ENCODE measurements around the gene SAMD9. TPM values are rescaled to one million over a fixed set of nuclear protein-coding genes. Genes with fewer than 3 reads are reported as not detected.
"Not testable (repeated sequence)": the region's sequence is repeated elsewhere in the genome, so short reads cannot be mapped to it uniquely, and the experiment has no call there.

The SAMD9 gene
- total RNA-seq, 2 experiments from 2014 or later: 16.8 to 17.1 TPM

- Mint-ChIP-seq H3K27me3 (peaks cover 22% of the 10 kb centered on the region), H3K36me3 (no peaks in the 10 kb centered on the region)
Measured at GRCh38 chr7:93060865-93061264, 56.9 kb downstream of the SAMD9 start.

GRCh38 chr7:93060025-93060424 lies 57.8 kb downstream of the SAMD9 start:
- Mint-ChIP-seq H3K9me3 (no peaks in the 10 kb centered on the region), H3K27ac (no peak overlapping the region), H3K4me1 (no peaks in the 10 kb centered on the region), H3K4me3 (no peak overlapping the region), H3K36me3 (no peaks in the 10 kb centered on the region), H3K27me3 (peaks cover 22% of the 10 kb centered on the region)
- no peak for DNase-seq

More at GRCh38 chr7:93060865-93061264, 56.9 kb downstream of the SAMD9 start:
- no peak overlapping the region for H3K4me3 Mint-ChIP-seq
- H3K9me3 Mint-ChIP-seq: no peaks in the 10 kb centered on the region
- no peak for DNase-seq
- H3K4me1 Mint-ChIP-seq: no peaks in the 10 kb centered on the region
- no peak overlapping the region for H3K27ac Mint-ChIP-seq

- DNase-seq, H3K27ac Mint-ChIP-seq, H3K4me3 Mint-ChIP-seq, H3K36me3 Mint-ChIP-seq, H3K9me3 Mint-ChIP-seq: not testable (repeated sequence)
- Mint-ChIP-seq H3K4me1 (peaks cover 12% of the 10 kb centered on the region), H3K27me3 (peaks cover 37% of the 10 kb centered on the region)
Measured at GRCh38 chr7:93056621-93057020, 61.2 kb downstream of the SAMD9 start.

GRCh38 chr7:93055543-93056107 lies 62.2 kb downstream of the SAMD9 start:
- Mint-ChIP-seq H3K4me1 (peaks cover 12% of the 10 kb centered on the region), H3K27me3 (peaks cover 30% of the 10 kb centered on the region), H3K9me3 (no peaks in the 10 kb centered on the region), H3K36me3 (no peaks in the 10 kb centered on the region), H3K4me3 (no peak overlapping the region), H3K27ac (no peak overlapping the region)
- DNase-seq: no peak

GRCh38 chr7:93054975-93055374 lies 62.8 kb downstream of the SAMD9 start:
- DNase-seq: no peak
- H3K9me3 Mint-ChIP-seq: no peaks in the 10 kb centered on the region
- H3K27me3 Mint-ChIP-seq: peaks cover 24% of the 10 kb centered on the region
- peaks cover 12% of the 10 kb centered on the region for H3K4me1 Mint-ChIP-seq
- H3K27ac Mint-ChIP-seq: no peak overlapping the region
- no peaks in the 10 kb centered on the region for H3K36me3 Mint-ChIP-seq
- no peak overlapping the region for H3K4me3 Mint-ChIP-seq

GRCh38 chr7:93053949-93054943 lies 63.5 kb downstream of the SAMD9 start:
- Mint-ChIP-seq H3K27ac (no peak overlapping the region), H3K9me3 (no peaks in the 10 kb centered on the region), H3K4me1 (peaks cover 12% of the 10 kb centered on the region), H3K36me3 (no peaks in the 10 kb centered on the region), H3K27me3 (peaks cover 22% of the 10 kb centered on the region), H3K4me3 (no peak overlapping the region)
- no peak for DNase-seq

- DNase-seq: no peak
- no peak overlapping the region for H3K27ac Mint-ChIP-seq
- no peaks in the 10 kb centered on the region for H3K9me3 Mint-ChIP-seq
- peaks cover 12% of the 10 kb centered on the region for H3K4me1 Mint-ChIP-seq
- no peaks in the 10 kb centered on the region for H3K36me3 Mint-ChIP-seq
- peaks cover 22% of the 10 kb centered on the region for H3K27me3 Mint-ChIP-seq
- no peak overlapping the region for H3K4me3 Mint-ChIP-seq
Measured at GRCh38 chr7:93053209-93053948, 64.4 kb downstream of the SAMD9 start.

- Mint-ChIP-seq H3K36me3 (no peaks in the 10 kb centered on the region), H3K4me1 (peaks cover 12% of the 10 kb centered on the region), H3K4me3 (no peak overlapping the region), H3K27ac (no peak overlapping the region), H3K27me3 (peaks cover 19% of the 10 kb centered on the region), H3K9me3 (no peaks in the 10 kb centered on the region)
- DNase-seq: no peak
Measured at GRCh38 chr7:93051660-93052059, 66.1 kb downstream of the SAMD9 start.

Other genes starting within 250 kb of the SAMD9 start
- gene SAMD9L, start 30.4 kb upstream of the SAMD9 start, total RNA-seq: 10 to 100 TPM; 18.6 to 21.5 TPM
- gene HEPACAM2, start 108.5 kb upstream of the SAMD9 start, total RNA-seq: not detected
- 10 to 100 TPM; 18.0 to 18.3 TPM for gene VPS50, start 114.4 kb upstream of the SAMD9 start, total RNA-seq

Measured in activated naive CD8-positive, alpha-beta T cell treated with anti-CD3 and anti-CD28 coated beads for 36 hours (primary cell).